ENCODE measurements around the gene DTYMK. TPM values are rescaled to one million over a fixed set of nuclear protein-coding genes. Genes with fewer than 3 reads are reported as not detected.

The DTYMK gene
- total RNA-seq, 2 experiments from 2014 or later = 4.8 to 6.0 TPM

GRCh38 chr2:241720560-241720959, 33.9 kb upstream of the DTYMK start:
- H3K36me3 Mint-ChIP-seq (ENCODE audit: low read depth) = peaks cover 72% of the 10 kb centered on the region
- H3K36me3 ChIP-seq (ENCODE audit: insufficient read depth, low read length) = peaks cover 60% of the 10 kb centered on the region
- no peak for TF ChIP-seq CTCF (IDR thresholded peaks at IDR 0.05)

GRCh38 chr2:241720099-241720498, 33.5 kb upstream of the DTYMK start:
- H3K9me3 Mint-ChIP-seq = no peaks in the 10 kb centered on the region
- peaks cover 60% of the 10 kb centered on the region for H3K36me3 ChIP-seq (ENCODE audit: insufficient read depth, low read length)
- H3K9me3 ChIP-seq (ENCODE audit: control insufficient read depth in 1 of 2, insufficient read depth in 1 of 2, low read length in 2 of 2) = peaks cover 0 to 20% of the 10 kb centered on the region in 2 experiments
- peaks cover 69% of the 10 kb centered on the region for H3K36me3 Mint-ChIP-seq (ENCODE audit: low read depth)
- H3K27me3 ChIP-seq (ENCODE audit: control insufficient read depth in 1 of 2, insufficient read depth in 2 of 2, low read length in 2 of 2) = no peaks in the 10 kb centered on the region
- no peak for ATAC-seq (ENCODE audit: poor library complexity)
- intact Hi-C loops (cut with DNase I, micrococcal nuclease) = no loop called here
- ChIA-PET CTCF (no interaction called here), POLR2A (interaction anchor here (1.2 kb wide), 1 partner anchor 18 kb away, joined by 3 read pairs; the partner anchor contains the start of gene ING5)
- no peak for DNase-seq
- TF ChIP-seq CTCF (IDR thresholded peaks at IDR 0.05) = no peak
- H3K4me1 ChIP-seq (ENCODE audit: insufficient read depth, low read length) = no peaks in the 10 kb centered on the region
- no peak overlapping the region for H3K27ac Mint-ChIP-seq
- H3K4me3 ChIP-seq (ENCODE audit: low read length) = no peak overlapping the region
- H3K4me3 Mint-ChIP-seq = no peak overlapping the region
- no peaks in the 10 kb centered on the region for H3K4me1 Mint-ChIP-seq (ENCODE audit: low read depth)
- no peaks in the 10 kb centered on the region for H3K27me3 Mint-ChIP-seq
- H3K27ac ChIP-seq (ENCODE audit: low read depth in 1 of 2, low read length in 2 of 2) = no peak overlapping the region

More at GRCh38 chr2:241720560-241720959, 33.9 kb upstream of the DTYMK start:
- Mint-ChIP-seq H3K9me3 (no peaks in the 10 kb centered on the region), H3K27me3 (no peaks in the 10 kb centered on the region), H3K4me1 (ENCODE audit: low read depth) (no peaks in the 10 kb centered on the region), H3K27ac (no peak overlapping the region), H3K4me3 (no peak overlapping the region)
- intact Hi-C loops (cut with DNase I, micrococcal nuclease) = no loop called here
- CTCF ChIA-PET = no interaction called here
- no peak for DNase-seq
- no peak overlapping the region for H3K27ac ChIP-seq (ENCODE audit: low read depth in 1 of 2, low read length in 2 of 2)
- H3K27me3 ChIP-seq (ENCODE audit: control insufficient read depth in 1 of 2, insufficient read depth in 2 of 2, low read length in 2 of 2) = no peaks in the 10 kb centered on the region
- no peaks in the 10 kb centered on the region for H3K4me1 ChIP-seq (ENCODE audit: insufficient read depth, low read length)
- H3K4me3 ChIP-seq (ENCODE audit: low read length) = no peak overlapping the region
- H3K9me3 ChIP-seq (ENCODE audit: control insufficient read depth in 1 of 2, insufficient read depth in 1 of 2, low read length in 2 of 2) = peaks cover 0 to 20% of the 10 kb centered on the region in 2 experiments
- POLR2A ChIA-PET = interaction anchor here (1.2 kb wide), 1 partner anchor 19 kb away, joined by 3 read pairs; the partner anchor contains the start of gene ING5
- no peak for ATAC-seq (ENCODE audit: poor library complexity)

GRCh38 chr2:241719093-241719492, 32.5 kb upstream of the DTYMK start:
- TF ChIP-seq CTCF (IDR thresholded peaks at IDR 0.05) = no peak
- H3K27me3 Mint-ChIP-seq = no peaks in the 10 kb centered on the region
- peaks cover 0 to 20% of the 10 kb centered on the region in 2 experiments for H3K9me3 ChIP-seq (ENCODE audit: control insufficient read depth in 1 of 2, insufficient read depth in 1 of 2, low read length in 2 of 2)
- no peaks in the 10 kb centered on the region for H3K4me1 Mint-ChIP-seq (ENCODE audit: low read depth)
- ChIA-PET CTCF (no interaction called here), POLR2A (no interaction called here)
- no peak overlapping the region for H3K4me3 Mint-ChIP-seq
- DNase-seq (no peak), ATAC-seq (ENCODE audit: poor library complexity) (no peak)
- H3K4me1 ChIP-seq (ENCODE audit: insufficient read depth, low read length) = no peaks in the 10 kb centered on the region
- H3K9me3 Mint-ChIP-seq = no peaks in the 10 kb centered on the region
- intact Hi-C loops (cut with DNase I, micrococcal nuclease) = no loop called here
- H3K27ac Mint-ChIP-seq = no peak overlapping the region
- H3K27me3 ChIP-seq (ENCODE audit: control insufficient read depth in 1 of 2, insufficient read depth in 2 of 2, low read length in 2 of 2) = no peaks in the 10 kb centered on the region
- H3K36me3 ChIP-seq (ENCODE audit: insufficient read depth, low read length) = peaks cover 62% of the 10 kb centered on the region
- no peak overlapping the region for H3K27ac ChIP-seq (ENCODE audit: low read depth in 1 of 2, low read length in 2 of 2)
- H3K4me3 ChIP-seq (ENCODE audit: low read length) = no peak overlapping the region
- H3K36me3 Mint-ChIP-seq (ENCODE audit: low read depth) = peaks cover 75% of the 10 kb centered on the region

Measured in CD4-positive, alpha-beta T cell (primary cell).